Mesenchymal stem cell (in vitro differentiated cells and primary cell): ENCODE results near the gene RPS15.

ENCODE experiments used
- DNase-seq: peaks from one replicate; pipeline ENCODE4 v3.0.0-alpha.2; 2013
- H2AFZ ChIP-seq: one replicate; pipeline ENCODE4 v1.6.1; 2013; ENCODE audit warnings: low read depth, mild to moderate bottlenecking, control low read depth, inconsistent platforms, low read length, moderate library complexity
- H2AK5ac ChIP-seq: 2 replicates; pipeline ENCODE4 v1.6.1; 2013; ENCODE audit warnings: low read length, moderate library complexity, mild to moderate bottlenecking, inconsistent platforms; ENCODE audit not compliant: severe bottlenecking
- H2BK120ac ChIP-seq: one replicate; pipeline ENCODE4 v1.6.1; 2013; ENCODE audit warnings: low read depth, mild to moderate bottlenecking, inconsistent platforms, low read length, moderate library complexity
- H2BK12ac ChIP-seq, 2 experiments: one replicate each; pipeline ENCODE4 v1.6.1; 2013; ENCODE audit warnings: inconsistent platforms in 2 of 2, low read length in 2 of 2, mild to moderate bottlenecking in 2 of 2, moderate library complexity in 2 of 2, control low read depth in 1 of 2
- H2BK15ac ChIP-seq: one replicate; pipeline ENCODE4 v1.6.1; 2013; ENCODE audit warnings: mild to moderate bottlenecking, low read depth, inconsistent platforms; ENCODE audit not compliant: poor library complexity, severe bottlenecking
- H2BK5ac ChIP-seq: 2 replicates; pipeline ENCODE4 v1.6.1; 2013; ENCODE audit warnings: low read depth, mild to moderate bottlenecking, low read length, control low read depth, inconsistent platforms; ENCODE audit not compliant: poor library complexity, severe bottlenecking
- H3K14ac ChIP-seq, 2 experiments: one replicate each; pipeline ENCODE4 v1.6.1; 2013; ENCODE audit warnings: inconsistent platforms in 2 of 2, low read length in 2 of 2, control low read depth in 1 of 2, mild to moderate bottlenecking in 1 of 2, moderate library complexity in 1 of 2
- H3K18ac ChIP-seq, 2 experiments: one replicate each; pipeline ENCODE4 v1.6.1; 2013; ENCODE audit warnings: inconsistent platforms in 2 of 2, low read length in 2 of 2, control low read depth in 1 of 2, low read depth in 1 of 2, mild to moderate bottlenecking in 1 of 2
- H3K23ac ChIP-seq, 2 experiments: one replicate each; pipeline ENCODE4 v1.6.1; 2013; ENCODE audit warnings: inconsistent platforms in 2 of 2, low read length in 2 of 2, mild to moderate bottlenecking in 2 of 2, moderate library complexity in 2 of 2, control low read depth in 1 of 2
- H3K27ac ChIP-seq: 2 replicates; pipeline ENCODE4 v1.5.1; 2013; ENCODE audit warnings: mild to moderate bottlenecking, moderate library complexity, low read length, control low read depth, inconsistent platforms; ENCODE audit not compliant: poor library complexity, severe bottlenecking
- H3K27me3 ChIP-seq, 2 experiments: 2 replicates each; pipeline versions ENCODE4 v1.6.1 to v1.7.0; 2013; ENCODE audit warnings: low read length in 2 of 2, mild to moderate bottlenecking in 2 of 2, moderate library complexity in 2 of 2, control low read depth in 1 of 2, inconsistent platforms in 1 of 2; ENCODE audit not compliant: control insufficient read depth in 1 of 2, insufficient read depth in 1 of 2
- H3K36me3 ChIP-seq, 2 experiments: 2 replicates each; pipeline versions ENCODE4 v1.6.1 to v1.7.0; 2013; ENCODE audit warnings: low read length in 2 of 2, control low read depth in 1 of 2, inconsistent platforms in 1 of 2, low read depth in 1 of 2, mild to moderate bottlenecking in 1 of 2; ENCODE audit not compliant: insufficient read depth in 2 of 2, control insufficient read depth in 1 of 2
- H3K4ac ChIP-seq, 2 experiments: one replicate each; pipeline ENCODE4 v1.6.1; 2013; ENCODE audit warnings: inconsistent platforms in 2 of 2, low read length in 2 of 2, mild to moderate bottlenecking in 2 of 2, moderate library complexity in 2 of 2, control low read depth in 1 of 2, low read depth in 1 of 2
- H3K4me1 ChIP-seq: 2 replicates; pipeline ENCODE4 v1.6.1; 2013; ENCODE audit warnings: low read depth, low read length, control low read depth; ENCODE audit not compliant: control insufficient read depth, insufficient read depth
- H3K4me2 ChIP-seq: 2 replicates; pipeline ENCODE4 v1.6.1; 2013; ENCODE audit warnings: low read length, mild to moderate bottlenecking, inconsistent platforms; ENCODE audit not compliant: poor library complexity, severe bottlenecking
- H3K4me3 ChIP-seq, 2 experiments: 2 replicates each; pipeline versions ENCODE4 v1.5.1 to v1.7.0; 2013; ENCODE audit warnings: low read length in 2 of 2, mild to moderate bottlenecking in 2 of 2, control low read depth in 1 of 2, low read depth in 1 of 2; ENCODE audit not compliant: insufficient read depth in 1 of 2
- H3K79me1 ChIP-seq: replicated peaks from 2 replicates; pipeline ENCODE4 v1.6.1; 2013; ENCODE audit warnings: mild to moderate bottlenecking, control low read depth, low read length, inconsistent platforms; ENCODE audit not compliant: poor library complexity, severe bottlenecking
- H3K9ac ChIP-seq: 2 replicates; pipeline ENCODE4 v1.7.0; 2013; ENCODE audit warnings: mild to moderate bottlenecking, low read length, moderate library complexity
- H3K9me3 ChIP-seq: 2 replicates; pipeline ENCODE4 v1.7.0; 2013; ENCODE audit warnings: mild to moderate bottlenecking, low read length; ENCODE audit not compliant: control insufficient read depth
- H4K8ac ChIP-seq: one replicate; pipeline ENCODE4 v1.6.1; 2013; ENCODE audit warnings: inconsistent platforms, mild to moderate bottlenecking, low read length, moderate library complexity
- H4K91ac ChIP-seq: one replicate; pipeline ENCODE4 v1.6.1; 2013; ENCODE audit warnings: mild to moderate bottlenecking, low read length, inconsistent platforms
- WGBS: methylation state at CpG from one replicate; pipeline ENCODE4 v1.1.7; 2013; ENCODE audit warnings: mixed read lengths; 5-methylcytosine and 5-hydroxymethylcytosine counted together

The RPS15 gene

GRCh38 chr19:1400281-1401137 lies 37.7 kb upstream of the RPS15 start:
- Histone ChIP-seq H2BK12ac (no peak overlapping the region), H2BK15ac (no peak overlapping the region), H3K4me1 (peaks cover 44% of the 10 kb centered on the region), H3K9ac (peak overlapping the region; percentile 75), H3K27ac (no peak overlapping the region), H3K4me3 (peak overlapping the region; percentile 79 to 82), H3K9me3 (no peaks in the 10 kb centered on the region), H3K4me2 (peak overlapping the region; percentile 88), H3K36me3 (peaks cover 0 to 27% of the 10 kb centered on the region in 2 experiments), H4K91ac (peak overlapping the region; percentile 75), H2AFZ (no peak overlapping the region), H3K18ac (peak overlapping the region; percentile 76 to 77), H4K8ac (peak overlapping the region; percentile 52), H3K4ac (peak overlapping the region; percentile 58 to 62), H3K79me1 (peaks cover 10% of the 10 kb centered on the region), H3K27me3 (no peaks in the 10 kb centered on the region), H3K23ac (no peak overlapping the region), H2BK120ac (no peak overlapping the region), H3K14ac (peak overlapping the region in 1 of 2 experiments; percentile 40), H2AK5ac (no peak overlapping the region), H2BK5ac (no peak overlapping the region)
- 54% methylated on average over 35 of the region's 36 CpGs for WGBS
- DNase-seq, result peak; percentile 46

DNA sequence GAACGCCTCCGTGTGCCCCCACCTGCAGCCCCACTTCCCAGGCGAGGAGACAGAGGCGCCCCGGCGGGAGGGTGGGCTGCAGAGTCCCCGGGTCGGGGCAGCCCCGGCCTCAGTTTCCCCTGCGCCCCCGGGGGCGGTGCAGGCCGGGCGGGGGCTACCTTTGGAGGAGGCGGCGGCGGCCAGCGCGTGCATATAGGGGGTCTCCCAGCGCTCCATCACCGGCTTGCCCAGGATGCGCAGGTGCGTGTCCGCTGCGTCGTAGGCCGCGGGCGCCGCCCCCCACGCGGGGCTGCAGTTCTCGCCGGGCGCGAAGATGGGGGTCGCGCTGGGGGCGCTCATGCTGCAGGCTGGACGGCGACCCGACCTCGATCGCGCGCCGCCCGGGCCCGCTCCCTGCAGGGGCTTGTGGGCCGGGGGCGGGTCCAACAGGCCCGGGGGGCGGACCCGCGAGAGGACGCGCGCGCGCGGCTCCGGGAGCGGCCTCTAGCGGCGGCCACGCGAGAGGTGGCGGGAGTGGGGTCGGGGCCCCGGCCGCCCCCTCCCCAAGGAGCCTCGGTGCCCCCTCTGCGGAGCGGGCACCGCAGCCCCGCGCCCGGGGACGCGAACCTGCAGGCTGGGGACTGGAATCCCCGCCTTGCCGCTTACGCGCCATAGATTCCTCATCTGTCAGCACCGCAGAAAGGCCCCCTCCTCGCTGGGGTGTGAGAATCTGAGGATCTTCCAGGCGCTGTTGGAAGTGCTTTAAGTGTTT lies 36.9 kb upstream of the RPS15 start, which contains the start of gene GAMT:
GAMT (minus strand) TSS at position 405 of the 751 bp plus-strand sequence; CDS start at position 339, 66 bp downstream.
- Histone ChIP-seq H3K4me2 (peak within 1 kb of the TSS; percentile 88), H2AK5ac (no peak within 1 kb of the TSS), H2BK120ac (no peak within 1 kb of the TSS), H4K91ac (peak within 1 kb of the TSS; percentile 75), H3K4me1 (peaks cover 37% of the 10 kb centered on the region), H3K23ac (peak within 1 kb of the TSS in 1 of 2 experiments; percentile 91), H3K36me3 (peaks cover 0 to 21% of the 10 kb centered on the region in 2 experiments), H2BK15ac (no peak within 1 kb of the TSS), H3K4ac (peak within 1 kb of the TSS; percentile 58 to 62), H2BK12ac (peak within 1 kb of the TSS in 1 of 2 experiments; percentile 46), H3K79me1 (peaks cover 10% of the 10 kb centered on the region), H4K8ac (peak within 1 kb of the TSS; percentile 72), H3K4me3 (peak within 1 kb of the TSS; percentile 79 to 82), H3K27me3 (no peaks in the 10 kb centered on the region), H2AFZ (peak within 1 kb of the TSS; percentile 86), H3K14ac (peak within 1 kb of the TSS; percentile 40 to 71), H3K18ac (peak within 1 kb of the TSS; percentile 76 to 77), H3K27ac (no peak within 1 kb of the TSS), H2BK5ac (no peak within 1 kb of the TSS), H3K9ac (peak within 1 kb of the TSS; percentile 75), H3K9me3 (no peaks in the 10 kb centered on the region)
- DNase-seq, result peak; percentile 36
- WGBS, result 3% methylated on average over 54 of the region's 87 CpGs

DNA sequence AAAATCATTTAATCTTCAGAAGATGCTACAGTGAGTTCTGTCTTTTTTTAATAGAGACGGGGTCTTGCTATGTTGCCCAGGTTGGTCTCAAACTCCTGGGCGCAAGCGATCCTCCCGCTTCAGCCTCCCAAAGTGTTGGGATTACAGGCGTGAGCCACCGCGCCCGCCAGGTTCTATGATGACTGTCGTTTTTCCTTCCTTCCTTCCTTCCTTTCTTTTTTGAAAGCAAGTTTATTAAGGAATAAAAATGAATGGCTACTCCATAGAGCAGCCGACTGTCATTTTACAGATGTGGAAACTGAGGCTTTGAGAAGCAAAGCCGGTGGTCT lies 36.3 kb upstream of the RPS15 start:
- Histone ChIP-seq H4K8ac (peak overlapping the region; percentile 72), H3K18ac (no peak overlapping the region), H2AK5ac (no peak overlapping the region), H3K79me1 (peaks cover 10% of the 10 kb centered on the region), H4K91ac (no peak overlapping the region), H3K4me1 (peaks cover 35% of the 10 kb centered on the region), H3K23ac (no peak overlapping the region), H3K4me2 (peak overlapping the region; percentile 88), H2BK5ac (no peak overlapping the region), H2BK12ac (no peak overlapping the region), H3K36me3 (peaks cover 0 to 21% of the 10 kb centered on the region in 2 experiments), H3K4ac (no peak overlapping the region), H3K9ac (peak overlapping the region; percentile 51), H3K9me3 (no peaks in the 10 kb centered on the region), H2AFZ (no peak overlapping the region), H3K27me3 (no peaks in the 10 kb centered on the region), H3K27ac (no peak overlapping the region), H2BK120ac (no peak overlapping the region), H3K14ac (no peak overlapping the region), H3K4me3 (peak overlapping the region in 1 of 2 experiments; percentile 82), H2BK15ac (no peak overlapping the region)
- 88% methylated on average over 7 of the region's 11 CpGs for WGBS
- DNase-seq, result no peak
